ENCODE measurements around the gene DIO1. TPM values are rescaled to one million over a fixed set of nuclear protein-coding genes. Genes with fewer than 3 reads are reported as not detected.
A peak's percentile ranks its signal among the peaks of the same experiment; 100 is the strongest.

Gene DIO1
- total RNA-seq, 1 donor: not detected

GRCh38 chr1:53951697-53952096, 57.7 kb downstream of the DIO1 start:
- H3K4me3 ChIP-seq (ENCODE audit: low read depth, low read length): no peak overlapping the region
- no peak for TF ChIP-seq CTCF (IDR thresholded peaks at IDR 0.05; ENCODE audit: insufficient read depth, low read depth, low read length)
- DNase-seq (ENCODE audit: low read depth): no peak

DNA sequence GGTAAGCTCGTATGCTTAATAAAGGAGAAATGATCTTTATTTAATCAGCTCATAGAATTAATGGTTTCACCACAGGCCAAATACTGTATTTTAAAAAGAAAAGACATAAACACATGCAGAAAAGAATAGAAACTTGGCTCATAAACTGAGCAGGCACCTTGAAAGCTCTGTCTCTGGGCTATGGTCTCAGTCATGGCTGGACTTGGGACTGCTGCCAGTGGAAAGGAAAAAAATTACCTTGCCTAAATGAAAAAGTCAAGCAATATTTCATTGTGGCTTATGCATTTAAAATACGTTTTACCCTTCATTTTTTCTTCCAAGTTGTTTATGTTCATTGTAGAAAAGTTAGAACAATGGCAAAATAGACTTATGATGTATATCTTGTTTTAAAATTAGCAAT, 60.1 kb downstream of the DIO1 start:
- DNase-seq (ENCODE audit: low read depth): no peak
- no peak overlapping the region for H3K4me3 ChIP-seq (ENCODE audit: low read depth, low read length)
- TF ChIP-seq CTCF (IDR thresholded peaks at IDR 0.05; ENCODE audit: insufficient read depth, low read depth, low read length): no peak

- no peak for TF ChIP-seq CTCF (IDR thresholded peaks at IDR 0.05; ENCODE audit: insufficient read depth, low read depth, low read length)
- peak overlapping the region; percentile 20 for H3K4me3 ChIP-seq (ENCODE audit: low read depth, low read length)
- peak; percentile 71 for DNase-seq (ENCODE audit: low read depth)
Measured at GRCh38 chr1:53956308-53957168, 62.6 kb downstream of the DIO1 start.

DNA sequence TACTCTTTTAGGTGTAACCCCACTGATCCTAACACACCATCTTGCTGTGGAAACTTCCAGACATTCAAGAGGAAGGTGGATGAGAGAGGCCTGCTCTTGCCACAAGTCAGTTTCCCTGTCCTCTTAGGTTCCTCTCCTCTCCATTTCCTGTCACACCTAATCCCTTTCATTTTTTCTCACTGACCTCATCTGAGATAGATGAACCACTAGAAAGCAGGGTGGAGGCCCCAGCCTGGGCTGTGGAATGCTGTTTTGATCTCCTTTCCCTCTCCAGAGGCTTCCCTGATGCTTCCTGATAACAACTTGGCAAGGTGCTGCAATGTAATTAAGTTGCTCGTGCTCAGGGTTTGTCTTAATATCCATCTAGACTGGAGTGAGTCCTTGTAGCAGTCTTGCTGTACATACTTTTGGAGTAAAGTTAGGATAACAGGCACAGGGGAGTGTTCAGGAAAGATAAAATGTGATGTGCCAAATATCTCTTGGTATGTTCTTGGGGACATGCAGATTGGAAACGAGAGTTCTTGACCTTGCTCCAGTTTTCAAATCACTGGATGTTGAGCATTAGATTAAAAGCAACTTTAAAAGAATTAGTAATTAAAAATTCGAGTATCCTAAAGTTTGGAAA, 63.3 kb downstream of the DIO1 start:
- peak; percentile 90 for DNase-seq (ENCODE audit: low read depth)
- H3K4me3 ChIP-seq (ENCODE audit: low read depth, low read length): no peak overlapping the region
- TF ChIP-seq CTCF (IDR thresholded peaks at IDR 0.05; ENCODE audit: insufficient read depth, low read depth, low read length): no peak

DNA sequence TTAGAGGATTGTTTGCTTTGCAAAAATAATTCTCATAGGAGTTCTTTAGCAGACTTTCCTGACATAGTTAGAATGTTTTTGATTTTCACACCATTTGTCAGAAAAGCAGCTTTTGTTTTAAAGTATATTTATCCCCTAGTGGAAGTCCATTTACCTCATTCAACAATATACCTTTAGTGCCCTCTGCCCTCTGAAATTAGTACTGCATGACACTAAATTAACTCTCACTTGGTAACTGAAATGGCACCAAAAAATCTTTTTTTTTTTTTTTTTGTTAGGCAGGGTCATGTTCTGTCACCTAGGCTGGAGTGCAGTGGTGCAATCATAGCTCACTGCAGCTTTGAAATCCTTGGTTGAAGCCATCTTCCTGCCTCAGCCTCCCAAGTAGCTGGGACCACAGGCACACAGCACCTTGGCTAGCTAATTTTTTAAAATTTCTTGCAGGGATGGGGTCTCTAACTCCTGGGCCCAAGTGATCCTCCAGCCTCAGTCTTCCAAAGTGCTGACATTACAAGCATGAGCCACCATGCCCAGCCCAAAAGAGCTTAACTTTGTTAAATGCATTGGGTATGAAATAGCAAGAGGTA, 65.8 kb downstream of the DIO1 start:
- TF ChIP-seq CTCF (IDR thresholded peaks at IDR 0.05; ENCODE audit: insufficient read depth, low read depth, low read length): peak; percentile 47
- no peak overlapping the region for H3K4me3 ChIP-seq (ENCODE audit: low read depth, low read length)
- peak; percentile 28 for DNase-seq (ENCODE audit: low read depth)

Other genes with a start within 250 kb of the DIO1 start
- gene GLIS1, start 155.0 kb upstream of the DIO1 start, total RNA-seq: 0.43 and 0.97 TPM in 2 replicates
- gene NDC1, start 55.9 kb upstream of the DIO1 start, total RNA-seq: 13.9 and 28.9 TPM in 2 replicates
- gene YIPF1, start 4.4 kb upstream of the DIO1 start, total RNA-seq: 27.4 and 31.1 TPM in 2 replicates
- 23.5 and 30.2 TPM in 2 replicates for gene IFT25, start 51.5 kb downstream of the DIO1 start, total RNA-seq
- 39.0 and 47.1 TPM in 2 replicates for gene LRRC42, start 52.2 kb downstream of the DIO1 start, total RNA-seq
- not detected in 2 replicates for gene LDLRAD1, start 124.0 kb downstream of the DIO1 start, total RNA-seq
- gene TMEM59, start 159.0 kb downstream of the DIO1 start, total RNA-seq: 156 and 237 TPM in 2 replicates
- 1.9 and 3.0 TPM in 2 replicates for gene TCEANC2, start 159.4 kb downstream of the DIO1 start, total RNA-seq